A673 (cell line): ENCODE results near the gene TMEM131L.

Experiments used
- CTCF ChIP-seq: fragments of 300-800, 200-600 bp; sonication (generic); conservative IDR thresholded peaks from 2 replicates; pipeline ENCODE4 v1.5.1; 2017; ENCODE audit warnings: low read depth, mild to moderate bottlenecking, antibody characterized with exemption, low read length, moderate library complexity, mixed read lengths
- EZH2 ChIP-seq: fragments of 200-600 bp; sonication (generic); IDR thresholded peaks from 2 replicates; pipeline ENCODE4 v1.6.1; 2017; ENCODE audit warnings: borderline replicate concordance, low read depth, mild to moderate bottlenecking, mixed read lengths, antibody characterized with exemption, low read length; ENCODE audit not compliant: poor library complexity, severe bottlenecking

DNA sequence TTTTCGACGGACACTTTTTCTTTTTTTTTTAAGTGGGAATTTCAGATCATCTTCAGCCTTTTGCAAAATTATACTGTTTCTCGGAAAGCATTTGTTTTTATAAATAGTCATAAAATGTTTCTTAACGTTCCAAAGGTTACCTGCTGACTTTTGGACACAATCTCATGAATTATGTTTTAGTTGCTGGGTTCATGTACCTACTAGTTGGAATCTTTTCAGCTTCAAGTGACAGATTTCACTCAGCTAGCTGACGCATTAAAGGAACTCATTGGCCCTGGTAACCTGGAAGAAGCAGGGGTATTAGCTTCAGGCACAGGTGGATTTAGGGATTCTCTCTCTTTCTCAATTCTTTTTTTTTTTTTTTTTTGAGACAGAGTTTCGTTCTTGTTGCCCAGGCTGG is 66.5 kb downstream of the TMEM131L start:
- TF ChIP-seq CTCF (no peak), EZH2 (no peak)
